Endometrial microvascular endothelial cells (primary cell): Measurements from ENCODE around the gene DOCK4. TPM values are rescaled to one million over a fixed set of nuclear protein-coding genes. Genes with fewer than 3 reads are reported as not detected.

Experiments
- in situ Hi-C: cut with HindIII; loops from 2 replicates; pipeline ENCODE4 v1.10.0; 2017; ENCODE audit warnings: low sequenced_read_pairs, low pct_unique_long_range_greater_than_20kb; ENCODE audit errors: inconsistent ontology term
- total RNA-seq: library from RNA; depleted of rRNA; stranded (reverse); fragments of >200 nt; gene quantifications from one replicate; pipeline ENCODE4 v1.2.3, GENCODE V29; 2015; ENCODE audit errors: inconsistent ontology term

The DOCK4 gene
- total RNA-seq, 1 donor from 2014 or later = 49.5 TPM

DNA sequence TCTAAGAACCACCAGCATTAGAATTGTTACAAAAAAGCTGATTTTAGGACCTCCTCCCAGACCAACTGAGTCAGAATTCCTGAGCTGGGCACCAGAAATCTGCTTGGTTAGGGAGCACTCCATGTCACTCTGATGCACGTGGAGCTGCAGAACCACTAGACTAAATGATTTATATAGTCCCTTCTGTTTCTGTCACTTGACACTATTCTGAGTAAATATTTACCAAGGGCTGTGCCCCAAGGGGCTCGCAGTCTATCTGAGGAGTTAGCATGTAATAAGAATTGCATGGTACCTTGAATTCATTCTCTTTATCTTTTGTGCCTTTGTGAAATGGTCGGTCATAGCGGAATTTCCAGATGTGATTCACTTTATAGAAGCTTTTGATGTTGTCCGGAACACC, 447.9 kb downstream of the DOCK4 start:
- in situ Hi-C loops = no loop called here

DNA sequence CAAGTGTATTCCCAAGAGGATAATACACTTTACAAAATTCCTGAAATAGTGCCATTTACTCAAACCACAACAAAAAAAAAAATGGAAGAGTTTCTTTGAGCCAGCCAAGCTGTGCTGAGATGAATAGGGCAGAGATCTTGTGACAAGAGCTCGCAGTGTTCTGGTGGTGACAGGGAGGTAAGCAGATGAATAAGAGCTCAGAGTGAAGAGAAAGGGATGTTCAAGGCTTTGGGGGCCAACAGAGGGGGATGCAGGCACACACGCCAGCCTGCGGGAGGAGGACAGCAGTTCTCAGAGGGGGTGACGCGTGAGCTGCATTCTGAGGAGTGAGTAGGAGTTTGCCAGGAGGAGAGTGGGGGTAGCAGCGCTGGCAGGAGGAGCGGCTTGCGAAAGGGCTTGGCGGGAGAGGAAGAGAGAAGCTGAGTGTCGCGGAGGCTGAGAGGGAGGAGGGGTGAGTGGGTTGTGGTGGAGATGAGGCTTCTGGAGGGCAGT, 449.5 kb downstream of the DOCK4 start:
- in situ Hi-C loops = no loop called here

DNA sequence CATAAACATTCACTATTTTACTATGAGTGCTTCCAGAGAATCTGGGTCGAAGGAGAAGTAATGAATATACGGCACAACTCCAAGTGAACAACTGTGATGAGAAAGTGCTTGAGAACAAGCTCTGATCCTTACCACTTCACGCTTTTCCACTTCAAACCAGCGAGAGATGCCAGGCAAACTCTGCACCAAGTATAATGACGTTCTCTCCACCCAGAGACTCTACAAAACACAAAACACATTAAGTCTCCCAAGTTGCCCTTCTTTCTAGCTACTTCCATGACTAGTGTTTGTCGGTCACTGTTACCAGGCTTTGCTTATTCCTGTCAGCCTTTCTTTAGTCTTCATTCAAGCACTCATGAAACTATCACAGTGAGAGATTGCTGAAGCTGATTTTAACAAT, 450.8 kb downstream of the DOCK4 start:
- in situ Hi-C loops = no loop called here

DNA sequence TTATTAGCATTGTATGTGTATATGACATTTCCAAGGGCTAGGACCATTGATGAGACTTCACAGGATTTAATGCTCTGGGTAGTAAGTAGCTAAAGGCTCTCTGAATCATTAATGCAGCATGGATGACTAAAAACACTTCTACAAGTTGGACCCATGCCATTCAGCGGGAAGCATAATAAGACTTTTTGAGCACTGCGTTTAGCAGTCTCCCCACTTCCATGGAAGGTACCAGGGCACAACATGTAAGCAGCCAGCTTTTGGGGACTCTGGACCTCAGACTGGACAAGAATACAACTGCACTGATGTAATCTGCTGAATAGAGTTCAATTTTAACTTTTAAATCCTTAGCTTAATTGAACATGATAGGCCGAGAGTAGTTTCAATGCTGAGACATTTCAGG, 452.2 kb downstream of the DOCK4 start:
- in situ Hi-C loops = no loop called here

DNA sequence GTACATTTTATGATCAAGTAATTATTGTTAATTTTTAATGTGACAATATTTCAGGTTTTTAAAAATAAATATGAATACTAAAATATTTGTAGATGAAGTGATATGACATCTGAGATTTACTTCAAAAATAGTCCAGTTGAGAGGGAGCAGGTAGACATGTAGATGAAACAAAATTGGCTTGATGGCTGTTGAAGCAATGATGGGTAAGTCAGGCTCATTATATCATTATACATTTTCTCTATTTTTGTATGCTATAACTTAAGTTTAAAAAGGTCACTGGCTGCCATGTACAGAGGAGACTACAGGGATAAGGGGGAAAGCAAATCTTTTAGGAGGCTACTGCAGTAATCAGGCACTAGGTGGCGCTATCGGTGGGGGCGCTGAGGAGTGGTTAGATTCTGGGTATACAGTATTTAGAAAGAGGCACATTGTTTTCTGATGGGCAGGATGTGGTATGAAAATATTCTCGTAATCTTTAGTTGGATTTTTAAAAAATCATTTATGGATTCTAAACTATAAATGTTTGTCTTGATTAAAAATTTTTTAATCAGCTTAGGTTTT, 454.1 kb downstream of the DOCK4 start:
- in situ Hi-C loops = no loop called here

DNA sequence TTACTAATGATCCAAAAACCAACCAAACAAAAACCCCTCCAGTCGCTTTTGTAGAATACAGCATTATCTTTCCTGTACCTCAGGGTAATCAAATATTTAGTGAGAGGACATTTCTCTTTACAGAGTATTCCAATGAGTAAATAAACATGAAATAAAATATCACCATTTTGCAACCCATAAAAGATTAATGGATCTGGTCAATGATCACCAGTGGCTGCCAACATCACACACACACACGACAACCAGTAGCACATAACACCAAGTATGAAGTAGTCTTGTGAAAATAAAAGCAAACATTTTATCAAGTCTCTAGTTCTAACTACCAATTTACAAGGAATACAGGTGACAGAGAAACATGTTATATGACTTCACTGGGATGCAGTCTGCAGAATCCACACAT, 455.3 kb downstream of the DOCK4 start:
- in situ Hi-C loops = no loop called here

DNA sequence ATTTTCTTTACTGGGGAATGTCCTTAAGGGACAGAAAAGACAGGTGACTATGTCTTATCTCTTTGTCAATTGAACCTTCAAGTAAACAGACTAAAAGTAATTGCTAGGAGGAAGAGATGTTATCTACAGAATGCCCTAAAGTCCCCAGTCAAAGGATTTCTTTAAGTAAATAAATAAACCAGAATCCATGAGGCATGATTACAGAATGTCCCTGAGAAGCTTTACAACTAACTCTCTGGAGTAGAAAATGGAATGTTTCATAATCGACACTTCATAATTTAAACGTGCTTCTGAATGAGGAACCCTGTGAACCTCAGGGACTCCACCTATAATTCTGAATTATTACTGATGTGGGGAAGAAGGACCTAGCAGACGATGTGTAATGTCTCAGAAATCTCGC, 456.0 kb downstream of the DOCK4 start:
- in situ Hi-C loops = no loop called here

DNA sequence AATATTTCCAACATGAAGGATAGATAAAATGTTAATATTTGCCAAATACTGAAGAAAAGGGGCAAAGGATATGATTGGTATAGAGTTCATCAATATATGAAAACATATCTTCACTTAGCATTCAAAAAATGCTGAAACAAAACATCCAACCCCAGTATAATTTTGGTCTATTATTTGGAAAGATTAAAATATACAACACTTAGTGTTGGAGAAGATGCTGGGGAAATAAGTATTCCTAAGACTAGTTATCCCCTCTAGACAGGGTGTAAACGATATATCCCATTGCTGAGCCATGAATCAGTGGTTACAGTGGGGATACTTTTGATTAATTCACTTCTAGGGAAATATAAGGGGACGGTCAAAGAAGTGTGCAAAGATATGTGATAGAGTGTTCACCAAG, 456.6 kb downstream of the DOCK4 start:
- in situ Hi-C loops = no loop called here

DNA sequence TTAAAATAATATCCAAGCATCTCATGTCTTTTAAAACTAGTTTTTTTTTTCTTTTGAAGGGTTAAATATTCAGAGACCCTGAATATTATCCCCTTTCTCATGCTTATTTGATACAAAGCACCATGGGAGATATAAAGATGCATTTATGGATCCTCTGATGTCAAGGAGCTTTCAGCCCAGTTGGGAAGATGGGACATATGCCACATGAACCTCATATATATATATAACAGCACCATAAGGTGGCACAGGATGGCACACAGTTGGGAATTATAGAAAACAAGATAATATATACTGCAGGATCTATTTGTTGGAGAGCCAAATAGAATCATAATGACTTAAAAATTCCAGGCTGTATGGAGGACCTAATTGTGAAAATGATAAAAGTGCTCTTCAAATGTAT, 458.5 kb downstream of the DOCK4 start:
- in situ Hi-C loops = no loop called here

DNA sequence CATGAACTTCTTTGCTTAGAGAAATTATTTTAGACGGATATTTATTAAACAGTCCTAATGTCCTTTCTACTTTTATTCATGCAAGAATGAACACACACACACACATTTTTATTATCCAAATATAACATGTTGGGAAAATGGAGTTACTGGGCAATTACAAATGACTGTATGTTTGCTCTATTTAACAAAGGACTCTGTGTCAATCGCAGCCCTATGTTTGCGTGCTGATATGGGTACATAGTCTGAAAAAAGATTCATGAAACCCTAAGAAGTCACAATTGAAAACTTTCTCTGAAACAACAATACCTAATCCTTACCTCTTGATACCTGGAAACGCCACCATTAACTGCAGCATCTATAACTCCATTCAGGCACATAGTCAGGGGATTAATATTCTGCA, 459.2 kb downstream of the DOCK4 start:
- in situ Hi-C loops = no loop called here

DNA sequence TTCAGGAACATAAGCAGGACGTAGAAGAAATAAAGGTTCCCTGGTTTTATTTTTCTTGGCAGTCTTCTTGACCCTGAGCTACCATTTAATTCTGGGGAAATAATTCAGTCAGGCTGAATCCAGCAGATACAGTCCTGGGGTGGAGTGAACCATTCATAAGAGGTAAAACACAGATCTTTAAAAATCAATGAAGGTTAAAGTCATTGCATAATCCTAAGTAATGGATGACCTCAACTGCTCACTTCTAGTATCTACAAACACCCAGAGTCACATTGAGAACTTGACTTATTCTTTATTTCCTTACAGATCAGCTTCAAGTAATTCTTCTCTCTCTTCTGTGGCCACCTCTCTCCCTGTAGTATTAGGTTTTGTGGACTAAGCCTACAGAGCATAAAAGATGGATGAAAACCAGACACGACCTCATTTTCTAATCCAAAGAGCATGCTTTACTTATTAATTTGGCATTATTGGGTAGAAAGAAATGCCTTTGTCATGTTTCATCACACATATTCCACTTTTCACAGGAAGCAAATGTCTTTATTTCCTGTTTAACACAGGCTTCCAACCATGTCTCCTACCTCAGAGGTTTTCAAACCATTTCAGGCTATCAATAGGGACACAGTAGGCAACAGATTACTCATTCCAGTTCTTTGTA, 461.6 kb downstream of the DOCK4 start:
- in situ Hi-C loops = no loop called here

DNA sequence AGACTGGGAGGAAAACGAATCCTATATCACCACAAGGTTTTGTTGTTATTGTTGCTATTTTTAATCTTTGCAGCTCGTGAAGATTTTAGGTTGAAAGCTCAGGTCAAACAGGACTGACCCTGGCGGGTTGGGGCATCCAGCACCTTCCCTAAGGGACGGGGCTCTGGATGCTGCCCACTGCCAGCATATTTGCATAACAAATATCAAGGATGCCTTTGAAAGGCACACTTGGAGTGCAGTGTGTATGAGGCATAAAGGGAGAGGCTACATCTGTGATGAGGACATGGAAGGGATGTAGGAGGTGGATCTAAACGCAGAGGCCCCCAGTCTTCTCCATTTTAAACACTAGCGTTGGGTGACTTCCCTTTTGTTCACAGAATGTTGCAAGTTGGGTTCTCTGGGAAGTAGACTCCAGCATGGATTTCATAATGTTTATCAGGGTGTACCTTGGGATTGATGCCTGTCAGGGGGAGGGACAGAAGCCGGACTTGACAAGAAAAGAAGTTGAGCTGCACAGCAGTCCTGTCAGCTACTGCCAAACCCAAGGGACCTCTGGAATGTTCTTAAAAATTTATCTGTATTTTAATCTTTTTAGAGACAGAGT, 462.9 kb downstream of the DOCK4 start:
- in situ Hi-C loops = no loop called here

DNA sequence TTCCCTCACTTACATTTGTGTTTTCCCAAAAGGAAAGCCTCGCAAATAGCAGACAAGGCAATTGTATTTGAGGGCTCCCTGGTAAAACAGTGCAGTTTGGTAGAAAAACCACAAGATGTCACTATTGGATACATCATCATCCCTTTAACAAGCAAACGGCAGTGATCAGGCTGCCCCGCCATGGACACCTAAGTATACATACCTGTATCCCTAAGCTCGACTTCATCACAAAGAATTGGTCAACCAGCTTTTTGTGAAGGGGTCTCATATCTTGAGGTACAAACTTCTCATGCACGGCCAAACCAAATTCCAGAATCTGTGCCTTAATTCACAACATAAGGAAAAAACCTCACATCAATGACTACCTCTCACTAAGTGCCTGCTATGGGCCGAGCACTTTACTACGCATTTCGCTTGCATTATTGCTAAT, 464.4 kb downstream of the DOCK4 start:
- in situ Hi-C loops = no loop called here

DNA sequence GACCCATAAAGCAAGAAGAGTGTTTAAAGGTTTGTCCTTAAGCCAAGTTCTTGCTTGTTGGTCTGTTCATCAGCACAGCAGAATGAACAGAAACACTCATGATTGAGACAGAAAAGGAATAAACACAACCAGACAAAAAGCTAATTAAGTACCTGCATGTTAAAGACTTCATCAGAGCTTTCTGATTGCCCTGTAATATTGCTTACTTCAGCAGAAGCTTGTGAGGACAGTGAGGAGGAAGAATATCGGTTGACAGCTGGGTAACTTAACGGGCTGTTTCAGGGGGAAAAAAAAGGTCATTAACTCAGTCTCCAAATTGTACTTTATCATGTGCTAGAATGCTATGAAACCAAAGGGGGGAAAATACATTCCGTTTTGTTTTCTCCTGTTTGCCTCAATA, 465.3 kb downstream of the DOCK4 start:
- in situ Hi-C loops = no loop called here

DNA sequence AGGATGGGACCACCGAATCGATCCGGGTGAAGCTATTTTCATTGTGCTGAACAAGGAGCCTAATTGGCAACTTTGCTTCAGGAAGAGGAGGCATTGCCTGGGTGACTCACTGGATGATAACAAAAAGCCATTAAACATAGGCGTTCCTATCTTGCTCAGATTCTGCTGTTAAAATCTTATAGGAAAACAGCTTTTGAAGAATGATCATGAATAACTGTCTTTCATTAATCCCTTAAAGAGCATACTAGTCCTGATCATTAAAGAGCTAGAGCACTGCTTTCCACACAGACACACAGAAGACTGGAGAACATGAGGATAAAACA, 469.7 kb downstream of the DOCK4 start:
- in situ Hi-C loops = no loop called here

DNA sequence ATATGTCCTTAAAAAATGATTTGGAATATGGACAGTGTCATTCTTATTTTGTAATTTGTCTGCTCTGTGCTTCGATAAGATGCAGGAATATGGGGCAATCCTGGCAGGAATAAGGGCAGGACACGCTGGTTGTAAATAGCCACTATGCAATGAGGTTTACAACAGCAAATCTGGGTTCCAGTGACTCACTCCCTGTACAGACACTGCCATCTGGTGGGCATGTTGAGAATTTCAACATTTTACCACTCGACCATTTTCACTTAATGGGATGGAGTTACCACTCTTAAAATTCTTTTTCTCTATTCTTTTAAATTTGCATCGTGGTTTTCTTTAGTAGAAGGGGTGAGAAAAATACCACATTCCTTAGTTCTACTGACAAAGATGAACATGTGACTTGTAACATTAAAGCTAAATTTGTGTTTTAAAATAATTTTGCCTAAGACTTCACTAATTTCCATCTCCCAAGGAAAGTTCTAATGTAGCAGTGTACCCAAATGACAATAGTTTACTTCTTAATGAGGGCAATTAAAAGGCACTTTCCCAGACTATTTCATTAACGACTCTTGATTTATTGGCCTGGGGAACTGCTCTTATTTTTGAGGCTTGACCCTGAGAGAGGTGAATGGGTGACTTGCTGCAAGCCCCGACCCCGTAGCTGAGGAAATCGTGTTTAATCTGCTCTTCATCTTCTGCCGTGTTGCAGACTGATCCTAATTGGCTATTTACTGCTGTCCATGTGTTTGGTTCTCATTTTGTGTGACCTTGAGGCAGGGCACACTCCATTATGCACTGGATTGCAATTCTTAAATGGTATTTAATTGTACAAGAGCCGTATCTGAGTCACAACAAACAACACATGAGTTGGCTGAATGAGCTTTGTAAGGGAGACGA, 470.3 kb downstream of the DOCK4 start:
- in situ Hi-C loops = no loop called here

DNA sequence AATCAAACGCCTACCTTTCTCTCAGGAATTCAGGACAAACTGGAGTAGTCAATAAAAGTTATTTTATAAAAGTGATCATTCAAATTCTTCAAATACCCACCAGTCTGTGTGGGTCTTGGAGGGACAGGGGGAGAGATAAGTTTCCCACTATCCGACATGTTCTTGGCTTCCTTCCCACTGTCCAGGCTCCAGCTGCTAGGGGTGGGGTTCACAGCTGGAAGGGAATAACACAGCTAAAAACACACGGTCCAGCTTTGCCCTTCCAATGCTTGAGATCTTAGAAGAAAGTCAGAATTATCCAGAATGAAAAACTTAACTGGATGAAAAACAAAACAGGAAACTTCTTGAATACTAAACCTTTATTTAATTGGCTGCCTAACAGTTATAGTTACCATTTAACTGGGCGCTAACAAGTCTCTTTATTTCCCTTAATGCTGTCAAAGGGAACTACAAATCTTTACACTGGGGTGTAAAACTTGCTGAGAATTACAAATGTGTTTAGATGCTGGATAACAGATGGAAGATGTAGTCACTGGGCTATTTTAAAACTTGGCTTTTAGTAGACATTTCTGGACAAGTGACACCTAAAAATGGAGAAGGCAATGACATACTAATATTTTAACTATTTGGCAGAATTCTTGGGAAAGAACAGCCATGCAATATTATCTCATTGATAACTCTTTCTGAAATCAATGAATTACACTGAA, 471.1 kb downstream of the DOCK4 start:
- in situ Hi-C loops = no loop called here

DNA sequence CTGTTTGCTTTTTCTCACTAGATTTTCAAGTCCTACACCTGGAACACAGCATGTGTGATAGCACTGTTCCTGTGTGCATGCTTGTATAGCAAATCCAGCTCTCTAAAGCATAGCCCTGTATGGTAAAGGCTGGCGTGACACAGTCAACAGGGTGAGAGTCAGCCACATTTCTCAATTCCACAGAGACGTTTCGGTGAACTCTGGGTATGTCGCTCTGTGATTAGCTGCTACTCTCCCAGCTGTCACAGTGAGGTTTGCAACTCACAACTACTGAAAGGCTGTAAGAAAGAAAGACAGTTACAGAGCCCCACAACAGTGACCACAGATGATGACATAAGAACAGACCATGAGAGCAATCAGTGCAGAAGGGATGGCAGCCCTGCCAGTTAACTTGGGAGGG, 473.3 kb downstream of the DOCK4 start:
- in situ Hi-C loops = no loop called here
